K562 (cell line): Measurements from ENCODE around the gene BHLHE40. TPM values are rescaled to one million over a fixed set of nuclear protein-coding genes. Genes with fewer than 3 reads are reported as not detected.
A peak's percentile ranks its signal among the peaks of the same experiment; 100 is the strongest.

Experiments
- DNMT1 ChIP-seq: fragments of 450-650 bp; IDR thresholded peaks from 2 replicates; pipeline ENCODE4 v1.6.1; 2016; ENCODE audit warnings: antibody characterized with exemption, mild to moderate bottlenecking
- FOSL1 ChIP-seq: fragments of 200-800 bp; sonication (Bioruptor generic); conservative IDR thresholded peaks from 2 replicates; pipeline ENCODE4 v1.6.1; 2016; ENCODE audit warnings: missing genetic modification characterization, missing compliant biosample characterization
- FOXA1 ChIP-seq: fragments of 450-650 bp; IDR thresholded peaks from 2 replicates; pipeline ENCODE4 v1.6.1; 2016; ENCODE audit warnings: mild to moderate bottlenecking, borderline replicate concordance
- FOXK1 ChIP-seq: sonication (generic); formaldehyde crosslinking; IDR thresholded peaks from 2 replicates; pipeline ENCODE4 v1.8.0; 2022; ENCODE audit warnings: missing genetic modification reagents, mild to moderate bottlenecking, borderline replicate concordance
- HMBOX1 ChIP-seq: sonication (generic); IDR thresholded peaks from 2 replicates; pipeline ENCODE4 v1.6.1; 2016
- HMGXB4 ChIP-seq: sonication (generic); formaldehyde crosslinking; IDR thresholded peaks from 2 replicates; pipeline ENCODE4 v1.8.1; 2023; ENCODE audit warnings: mild to moderate bottlenecking, missing genetic modification reagents
- MAFG ChIP-seq: fragments of 450-650 bp; conservative IDR thresholded peaks from 2 replicates; pipeline ENCODE4 v1.6.1; 2016; ENCODE audit warnings: missing genetic modification characterization, missing compliant biosample characterization
- NFIC ChIP-seq: fragments of 450-650 bp; IDR thresholded peaks from 2 replicates; pipeline ENCODE4 v1.6.1; 2017; ENCODE audit warnings: mild to moderate bottlenecking, inconsistent platforms
- POU5F1 ChIP-seq: fragments of 150-350 bp; IDR thresholded peaks from 2 replicates; pipeline ENCODE4 v1.6.1; 2014; ENCODE audit warnings: borderline replicate concordance, low read length, low read depth, mild to moderate bottlenecking; ENCODE audit not compliant: partially characterized antibody
- PTBP1 ChIP-seq: fragments of 200-400 bp; formaldehyde crosslinking; IDR thresholded peaks from 2 replicates; pipeline ENCODE4 v1.6.1; 2017; ENCODE audit warnings: low read depth, low read length
- RCOR1 ChIP-seq, 2 experiments: IDR thresholded peaks; 2 replicates each; pipeline ENCODE4 v1.6.1; 2012; ENCODE audit warnings: low read depth in 2 of 2, low read length in 2 of 2, borderline replicate concordance in 1 of 2, improper control_type of control experiment in 1 of 2
- SAFB ChIP-seq: fragments of 200-400 bp; formaldehyde crosslinking; IDR thresholded peaks from 2 replicates; pipeline ENCODE4 v1.6.1; 2017; ENCODE audit warnings: low read depth, low read length, borderline replicate concordance
- SMARCA5 ChIP-seq: fragments of 450-650 bp; IDR thresholded peaks from 2 replicates; pipeline ENCODE4 v1.6.1; 2016
- SMARCE1 ChIP-seq: fragments of 450-650 bp; IDR thresholded peaks from 2 replicates; pipeline ENCODE4 v1.7.1; 2016; ENCODE audit warnings: mild to moderate bottlenecking
- ZNF830 ChIP-seq: fragments of 250-450 bp; sonication (Bioruptor Pico); IDR thresholded peaks from 2 replicates; pipeline ENCODE4 v1.5.0; 2021; ENCODE audit warnings: mild to moderate bottlenecking
- polyA plus RNA-seq, 8 experiments: library from polyadenylated mRNA; depleted of rRNA in 4 of 8; stranded (reverse) in 5 of 8; unstranded in 3 of 8; fragments of >200 nt; fragmentation: Nextera tagmentation in 2 of 8; fragmentation: Illumina TruSeq in 1 of 8; extraction: Ambion mirVana in 2 of 8; extraction: Trizol in 1 of 8; gene quantifications; 2 replicates each; pipeline versions ENCODE4 v1.2.1 to v1.2.3, GENCODE V29; 2011 to 2014; ENCODE audit warnings: inconsistent platforms in 1 of 8, missing spikeins in 1 of 8
- total RNA-seq, 7 experiments: library from RNA; depleted of rRNA in 6 of 7; stranded (reverse); fragments of >200 nt in 6 of 7; fragmentation: Illumina TruSeq in 2 of 7; extraction: Trizol in 2 of 7; gene quantifications; 2 replicates each; pipeline versions ENCODE4 v1.2.1 to v1.2.3, GENCODE V29; 2011 to 2021; ENCODE audit warnings: low replicate concordance in 1 of 7
- TF ChIP-seq, protein P1 (sequence below): IDR thresholded peaks from 2 replicates; pipeline ENCODE4 v1.6.1; 2012; ENCODE audit warnings: low read depth, low read length, improper control_type of control experiment, borderline replicate concordance
- TF ChIP-seq, protein P2 (sequence below): sonication (generic); formaldehyde crosslinking; IDR thresholded peaks from 2 replicates; pipeline ENCODE4 v1.8.0; 2022; ENCODE audit warnings: mild to moderate bottlenecking, missing genetic modification reagents
- TF ChIP-seq, protein P3 (sequence below): fragments of 250-450 bp; sonication (Bioruptor Pico); IDR thresholded peaks from 2 replicates; pipeline ENCODE4 v1.4.0; 2020; ENCODE audit warnings: mild to moderate bottlenecking
- TF ChIP-seq, protein P4 (sequence below), 2 experiments: fragments of 250-450 bp in 1 of 2; fragments of 450-650 bp in 1 of 2; sonication (Bioruptor Pico) in 1 of 2; IDR thresholded peaks; 2 replicates each; pipeline versions ENCODE4 v1.6.1 to v1.8.0; 2016 to 2021; ENCODE audit warnings: mild to moderate bottlenecking in 2 of 2, moderate library complexity in 2 of 2, missing compliant biosample characterization in 1 of 2, missing genetic modification characterization in 1 of 2

The BHLHE40 gene
- total and polyA plus RNA-seq, 9 of the 15 experiments (the other 6 are each of a cell fraction or from before 2014, with no cell fraction given), result 12.0 to 83.9 (median 31.4) TPM

DNA sequence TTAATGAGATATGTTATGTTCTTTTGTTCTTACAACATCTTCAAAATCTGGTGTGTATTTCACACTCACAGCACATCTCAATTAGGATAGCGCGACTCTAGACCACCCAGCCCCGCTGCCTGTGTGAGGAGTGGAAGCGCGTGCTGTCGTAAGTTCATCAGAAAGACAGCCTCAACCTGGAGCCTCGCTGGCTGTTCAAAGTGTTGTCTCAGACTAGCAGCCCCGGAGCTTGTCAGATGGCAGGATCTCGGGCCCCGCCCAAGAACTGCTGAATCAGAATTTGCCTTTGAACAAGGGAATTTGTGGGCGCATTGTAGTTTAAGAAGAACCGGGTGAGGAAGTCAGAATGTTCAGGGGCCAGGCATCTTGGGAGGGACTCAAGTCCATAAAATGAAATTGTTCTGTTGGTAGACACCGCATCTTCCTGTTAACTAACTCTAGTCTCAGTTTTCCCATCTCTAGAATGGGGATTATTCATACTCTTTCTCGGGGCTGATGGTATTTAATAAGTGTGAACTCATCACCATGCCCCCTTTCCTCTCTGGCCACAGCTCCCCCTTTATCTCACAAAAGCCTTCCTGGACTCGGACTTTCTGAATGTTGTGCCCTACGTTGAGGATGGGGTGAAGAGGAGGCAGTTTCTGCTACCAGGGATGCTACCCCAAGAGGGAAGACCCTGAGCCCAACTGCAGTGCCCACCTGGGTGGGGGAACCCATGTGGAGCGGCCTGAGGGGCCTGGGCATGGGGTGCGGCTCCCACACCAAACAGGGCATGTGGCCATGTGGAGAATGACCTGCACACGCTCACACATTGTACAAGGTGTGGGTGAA, 40.4 kb downstream of the BHLHE40 start (continued):
- TF ChIP-seq, protein P1, sequence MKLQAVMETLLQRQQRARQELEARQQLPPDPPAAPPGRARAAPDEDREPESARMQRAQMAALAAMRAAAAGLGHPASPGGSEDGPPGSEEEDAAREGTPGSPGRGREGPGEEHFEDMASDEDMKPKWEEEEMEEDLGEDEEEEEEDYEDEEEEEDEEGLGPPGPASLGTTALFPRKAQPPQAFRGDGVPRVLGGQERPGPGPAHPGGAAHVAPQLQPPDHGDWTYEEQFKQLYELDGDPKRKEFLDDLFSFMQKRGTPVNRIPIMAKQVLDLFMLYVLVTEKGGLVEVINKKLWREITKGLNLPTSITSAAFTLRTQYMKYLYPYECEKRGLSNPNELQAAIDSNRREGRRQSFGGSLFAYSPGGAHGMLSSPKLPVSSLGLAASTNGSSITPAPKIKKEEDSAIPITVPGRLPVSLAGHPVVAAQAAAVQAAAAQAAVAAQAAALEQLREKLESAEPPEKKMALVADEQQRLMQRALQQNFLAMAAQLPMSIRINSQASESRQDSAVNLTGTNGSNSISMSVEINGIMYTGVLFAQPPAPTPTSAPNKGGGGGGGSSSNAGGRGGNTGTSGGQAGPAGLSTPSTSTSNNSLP, result peak; percentile 46; the same call in 1 of the 2 replicates
- TF ChIP-seq FOXK1 (CRISPR knock-in tag) (no peak), POU5F1 (peak; percentile 29), SMARCE1 (peak; percentile 78), PTBP1 (0 out of 2 replicates have a peak, but pooled peaks have one; percentile 35), HMGXB4 (CRISPR knock-in tag) (0 out of 2 replicates have a peak, but pooled peaks have one; percentile 40), MAFG (peak; percentile 95), RCOR1 (IDR thresholded peaks at IDR 0.05; ENCODE audit: borderline replicate concordance in 1 of 2, low read depth in 2 of 2, low read length in 2 of 2) (peak; percentile 92), DNMT1 (no peak), SAFB (no peak), FOSL1 (peak; percentile 86), FOXA1 (no peak), HMBOX1 (peak; percentile 82), ZNF830 (CRISPR knock-in tag) (no peak), NFIC (peak; percentile 21; the same call in 1 of the 2 replicates), SMARCA5 (peak; percentile 99)
- TF ChIP-seq, protein P2, sequence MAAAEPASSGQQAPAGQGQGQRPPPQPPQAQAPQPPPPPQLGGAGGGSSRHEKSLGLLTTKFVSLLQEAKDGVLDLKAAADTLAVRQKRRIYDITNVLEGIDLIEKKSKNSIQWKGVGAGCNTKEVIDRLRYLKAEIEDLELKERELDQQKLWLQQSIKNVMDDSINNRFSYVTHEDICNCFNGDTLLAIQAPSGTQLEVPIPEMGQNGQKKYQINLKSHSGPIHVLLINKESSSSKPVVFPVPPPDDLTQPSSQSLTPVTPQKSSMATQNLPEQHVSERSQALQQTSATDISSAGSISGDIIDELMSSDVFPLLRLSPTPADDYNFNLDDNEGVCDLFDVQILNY (CRISPR knock-in tag), result no peak
- TF ChIP-seq, protein P3, sequence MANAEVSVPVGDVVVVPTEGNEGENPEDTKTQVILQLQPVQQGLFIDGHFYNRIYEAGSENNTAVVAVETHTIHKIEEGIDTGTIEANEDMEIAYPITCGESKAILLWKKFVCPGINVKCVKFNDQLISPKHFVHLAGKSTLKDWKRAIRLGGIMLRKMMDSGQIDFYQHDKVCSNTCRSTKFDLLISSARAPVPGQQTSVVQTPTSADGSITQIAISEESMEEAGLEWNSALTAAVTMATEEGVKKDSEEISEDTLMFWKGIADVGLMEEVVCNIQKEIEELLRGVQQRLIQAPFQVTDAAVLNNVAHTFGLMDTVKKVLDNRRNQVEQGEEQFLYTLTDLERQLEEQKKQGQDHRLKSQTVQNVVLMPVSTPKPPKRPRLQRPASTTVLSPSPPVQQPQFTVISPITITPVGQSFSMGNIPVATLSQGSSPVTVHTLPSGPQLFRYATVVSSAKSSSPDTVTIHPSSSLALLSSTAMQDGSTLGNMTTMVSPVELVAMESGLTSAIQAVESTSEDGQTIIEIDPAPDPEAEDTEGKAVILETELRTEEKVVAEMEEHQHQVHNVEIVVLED (CRISPR knock-in tag), result no peak
- TF ChIP-seq, protein P4, sequence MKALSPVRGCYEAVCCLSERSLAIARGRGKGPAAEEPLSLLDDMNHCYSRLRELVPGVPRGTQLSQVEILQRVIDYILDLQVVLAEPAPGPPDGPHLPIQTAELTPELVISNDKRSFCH (CRISPR knock-in tag; IDR thresholded peaks at IDR 0.05), result no peak
- TF ChIP-seq, protein P4 (tag; IDR thresholded peaks at IDR 0.05), result peak; percentile 80; the same call in 1 of the 2 replicates
